HG02678 (cell line): Measurements from ENCODE around the gene ROS1.
"Not testable (repeated sequence)": the region's sequence is repeated elsewhere in the genome, so short reads cannot be mapped to it uniquely, and the experiment has no call there.

Experiments used
- ATAC-seq: cut with Tn5 transposase; IDR thresholded peaks from one replicate; pipeline ENCODE4 v1.9.1; 2021; ENCODE audit warnings: mild to moderate bottlenecking, moderate library complexity; ENCODE audit not compliant: unreplicated experiment

Gene ROS1

GRCh38 chr6:117384659-117385058 lies 41.1 kb downstream of the ROS1 start:
- no peak for ATAC-seq

- no peak for ATAC-seq
Observed at GRCh38 chr6:117381749-117382148, 44.0 kb downstream of the ROS1 start.

GRCh38 chr6:117380298-117380697 lies 45.4 kb downstream of the ROS1 start:
- ATAC-seq: no peak

- ATAC-seq: no peak
Observed at GRCh38 chr6:117375446-117375845, 50.3 kb downstream of the ROS1 start.

GRCh38 chr6:117373211-117373813 lies 52.4 kb downstream of the ROS1 start:
- ATAC-seq: no peak

GRCh38 chr6:117372289-117372688 lies 53.5 kb downstream of the ROS1 start:
- not testable (repeated sequence) for ATAC-seq

- ATAC-seq: no peak
Observed at GRCh38 chr6:117371492-117371891, 54.2 kb downstream of the ROS1 start.

- ATAC-seq: no peak
Observed at GRCh38 chr6:117359581-117359980, 66.2 kb downstream of the ROS1 start.

GRCh38 chr6:117354671-117355070 lies 71.1 kb downstream of the ROS1 start:
- no peak for ATAC-seq

- ATAC-seq: no peak
Observed at GRCh38 chr6:117352466-117353081, 73.2 kb downstream of the ROS1 start.

- ATAC-seq: no peak
Observed at GRCh38 chr6:117351521-117351920, 74.2 kb downstream of the ROS1 start.

GRCh38 chr6:117346142-117346930 lies 79.4 kb downstream of the ROS1 start:
- ATAC-seq: no peak

- ATAC-seq: no peak
Observed at GRCh38 chr6:117345292-117345610, 80.5 kb downstream of the ROS1 start.

GRCh38 chr6:117344444-117345291 lies 81.1 kb downstream of the ROS1 start:
- ATAC-seq: no peak

GRCh38 chr6:117338567-117338966 lies 87.2 kb downstream of the ROS1 start:
- ATAC-seq: no peak

- ATAC-seq: no peak
Observed at GRCh38 chr6:117329926-117330325, 95.8 kb downstream of the ROS1 start.

GRCh38 chr6:117328500-117328899 lies 97.2 kb downstream of the ROS1 start:
- ATAC-seq: no peak

GRCh38 chr6:117328005-117328389 lies 97.7 kb downstream of the ROS1 start:
- no peak for ATAC-seq

- no peak for ATAC-seq
Observed at GRCh38 chr6:117327149-117328004, 98.4 kb downstream of the ROS1 start.

- ATAC-seq: no peak
Observed at GRCh38 chr6:117326396-117326795, 99.3 kb downstream of the ROS1 start.
